ENCODE measurements around the gene PPY.
"Not testable (repeated sequence)": the region's sequence is repeated elsewhere in the genome, so short reads cannot be mapped to it uniquely, and the experiment has no call there.

Gene PPY

DNA sequence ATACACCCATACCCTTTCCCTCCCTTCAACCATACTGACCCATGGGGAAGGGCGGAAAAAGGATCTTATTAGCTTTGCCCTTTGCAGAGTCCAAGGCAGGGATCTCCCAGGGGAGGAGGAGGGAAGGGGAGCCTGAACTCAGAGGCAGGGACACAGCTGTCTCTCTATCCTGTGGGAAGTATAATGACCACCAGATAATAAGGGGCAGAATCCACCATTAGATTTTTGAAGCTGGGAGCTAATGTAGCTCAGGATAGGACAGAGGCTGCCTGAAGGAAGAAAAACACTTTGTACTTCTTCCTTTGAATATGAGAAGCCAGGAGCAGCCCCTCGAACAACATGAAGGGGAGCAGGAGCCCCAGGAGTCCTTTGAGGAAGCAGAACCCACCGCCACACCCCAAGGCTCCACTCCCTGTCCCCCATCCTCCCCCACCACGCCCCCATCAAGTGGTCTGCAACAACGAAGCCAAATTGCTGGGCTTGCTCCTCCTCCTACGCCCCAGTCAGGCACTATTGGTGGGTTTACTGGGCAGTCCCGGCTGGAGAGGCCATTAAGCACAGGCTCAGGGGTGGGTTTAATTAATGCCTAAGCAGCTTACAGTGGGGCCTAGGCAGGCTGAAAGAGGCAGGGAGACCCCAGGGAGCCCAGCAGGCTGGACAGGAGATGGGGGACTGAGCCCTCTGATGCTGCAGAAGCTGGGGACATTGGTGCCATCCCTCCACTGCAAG lies 40.3 kb downstream of the PPY start:
- no peak for DNase-seq

DNA sequence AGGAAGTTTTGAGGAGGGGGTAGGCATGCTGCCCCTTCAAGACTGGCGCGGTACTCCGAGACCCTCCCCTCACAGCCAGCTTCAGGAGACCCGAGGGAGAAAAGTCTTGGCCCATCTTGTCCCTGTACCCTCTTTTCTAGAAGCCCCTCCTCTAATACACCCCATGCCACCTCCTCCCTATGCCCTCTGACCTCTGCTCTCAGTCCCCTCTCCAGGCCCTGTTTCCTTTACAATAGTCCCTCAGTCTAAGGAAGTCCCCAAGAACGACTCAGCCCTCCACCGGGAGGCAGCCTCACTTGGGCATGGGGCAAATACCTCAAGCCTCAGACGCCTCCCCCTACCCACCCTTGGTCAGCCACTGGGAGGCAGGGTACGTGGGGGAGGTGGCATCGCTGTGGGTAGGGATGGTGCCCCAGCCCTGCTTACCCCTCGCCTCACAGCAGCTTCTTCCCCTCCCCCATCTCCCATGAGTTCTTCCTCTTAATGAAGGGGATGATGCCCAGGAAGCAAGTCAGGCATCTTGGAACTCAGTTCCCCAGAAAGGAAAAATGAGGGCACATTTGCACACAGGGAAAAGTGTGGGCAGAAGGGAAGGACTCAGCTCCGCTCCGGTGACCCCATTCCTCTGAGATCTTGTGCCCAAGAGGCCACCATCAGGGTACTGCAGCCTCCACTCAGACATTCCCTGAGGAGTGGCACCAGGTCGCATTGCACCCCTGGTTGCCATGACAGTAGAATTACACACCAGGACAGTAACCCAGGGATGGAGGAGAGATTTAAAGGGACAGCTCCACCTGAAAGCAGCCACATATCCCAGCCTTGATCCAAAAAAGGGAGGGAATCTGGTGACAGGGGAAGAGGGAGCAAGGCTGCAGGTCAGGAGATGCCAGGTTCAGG lies 41.2 kb downstream of the PPY start:
- DNase-seq, result no peak

- DNase-seq, result peak; percentile 85
Measured at GRCh38 chr17:43900183-43900857, 42.0 kb downstream of the PPY start.

- DNase-seq, result no peak
Measured at GRCh38 chr17:43898446-43898845, 43.8 kb downstream of the PPY start.

GRCh38 chr17:43897831-43898230 lies 44.4 kb downstream of the PPY start:
- no peak for DNase-seq

GRCh38 chr17:43894494-43894893 lies 47.8 kb downstream of the PPY start:
- not testable (repeated sequence) for DNase-seq

DNA sequence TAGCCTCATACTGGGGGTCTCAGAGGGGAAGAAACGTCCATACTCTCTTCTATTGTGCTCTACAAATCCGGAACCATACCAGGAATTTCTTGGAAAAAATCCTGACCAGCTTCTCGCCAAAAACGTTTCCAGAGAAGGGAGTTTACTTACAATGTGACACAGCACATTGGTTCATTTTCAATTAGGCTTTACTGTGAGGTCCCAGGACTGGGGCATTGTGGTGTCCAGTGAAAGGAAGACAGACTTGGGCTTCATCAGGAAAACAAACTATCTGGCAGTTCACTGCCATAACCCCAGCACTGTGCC lies 49.7 kb downstream of the PPY start:
- DNase-seq, result no peak

GRCh38 chr17:43891851-43892646 lies 50.2 kb downstream of the PPY start:
- DNase-seq, result no peak

Measured in activated CD4-positive, alpha-beta T cell treated with anti-CD3 and anti-CD28 coated beads, Interleukin-10, Interleukin-2, amounts not matched to agents 100 ng/mL and 50 ng/mL, durations not matched to agents 16 hours and 8 hours (primary cell).